DND-41 (cell line): ENCODE measurements around the gene CD55.

Source experiments
- CTCF ChIP-seq: IDR thresholded peaks from 2 replicates; pipeline ENCODE4 v1.5.1; 2012; ENCODE audit warnings: borderline replicate concordance, low read length, moderate library complexity, mild to moderate bottlenecking; ENCODE audit not compliant: poor library complexity, severe bottlenecking; ENCODE audit errors: extremely low read depth
- EZH2 ChIP-seq: IDR thresholded peaks from 3 replicates; pipeline ENCODE4 v1.6.1; 2012; ENCODE audit warnings: borderline replicate concordance, low read depth, mild to moderate bottlenecking, moderate library complexity, low read length, inconsistent platforms; ENCODE audit not compliant: severe bottlenecking

- TF ChIP-seq EZH2 (no peak), CTCF (no peak)
These were observed 28.5 kb downstream of the CD55 start for GRCh38 chr1:207349979-207350378.
